GM18868 (cell line): ENCODE measurements around the gene CTAGE9.
"Not testable (repeated sequence)": the region's sequence is repeated elsewhere in the genome, so short reads cannot be mapped to it uniquely, and the experiment has no call there.

Source experiments
- ATAC-seq: cut with Tn5 transposase; IDR thresholded peaks from one replicate; pipeline ENCODE4 v1.9.1; 2021; ENCODE audit warnings: mild to moderate bottlenecking, moderate library complexity; ENCODE audit not compliant: unreplicated experiment

CTAGE9 gene

GRCh38 chr6:131730264-131730663, 19.4 kb upstream of the CTAGE9 start:
- no peak for ATAC-seq

- no peak for ATAC-seq
Observed at GRCh38 chr6:131729550-131729949, 18.7 kb upstream of the CTAGE9 start.

- ATAC-seq = no peak
Observed at GRCh38 chr6:131728296-131728939, 17.6 kb upstream of the CTAGE9 start.

- no peak for ATAC-seq
Observed at GRCh38 chr6:131727868-131728267, 17.1 kb upstream of the CTAGE9 start.

- ATAC-seq = no peak
Observed at GRCh38 chr6:131727467-131727866, 16.6 kb upstream of the CTAGE9 start.

GRCh38 chr6:131724114-131724513, 13.3 kb upstream of the CTAGE9 start:
- ATAC-seq = no peak

GRCh38 chr6:131721161-131721560, 10.3 kb upstream of the CTAGE9 start:
- ATAC-seq = no peak

GRCh38 chr6:131717836-131718542, 7.2 kb upstream of the CTAGE9 start:
- no peak for ATAC-seq

- ATAC-seq = peak; percentile 74
Observed at GRCh38 chr6:131715567-131715966, 4.8 kb upstream of the CTAGE9 start.

- ATAC-seq = not testable (repeated sequence)
Observed at GRCh38 chr6:131703905-131704304, 6.9 kb downstream of the CTAGE9 start.

- not testable (repeated sequence) for ATAC-seq
Observed at GRCh38 chr6:131700851-131701250, 10.0 kb downstream of the CTAGE9 start.

GRCh38 chr6:131696956-131697355, 13.9 kb downstream of the CTAGE9 start:
- ATAC-seq = no peak

- ATAC-seq = peak; percentile 94
Observed at GRCh38 chr6:131694832-131695426, 15.9 kb downstream of the CTAGE9 start.

GRCh38 chr6:131693384-131693783, 17.4 kb downstream of the CTAGE9 start:
- no peak for ATAC-seq

- no peak for ATAC-seq
Observed at GRCh38 chr6:131692589-131692988, 18.2 kb downstream of the CTAGE9 start.

- no peak for ATAC-seq
Observed at GRCh38 chr6:131692031-131692430, 18.8 kb downstream of the CTAGE9 start.

- ATAC-seq = peak; percentile 62
Observed at GRCh38 chr6:131688286-131688685, 22.5 kb downstream of the CTAGE9 start.

- ATAC-seq = no peak
Observed at GRCh38 chr6:131687022-131687421, 23.8 kb downstream of the CTAGE9 start.

- ATAC-seq = peak; percentile 77
Observed at GRCh38 chr6:131685266-131685780, 25.5 kb downstream of the CTAGE9 start.

- peak; percentile 80 for ATAC-seq
Observed at GRCh38 chr6:131683479-131683878, 27.3 kb downstream of the CTAGE9 start.

- no peak for ATAC-seq
Observed at GRCh38 chr6:131682442-131682841, 28.4 kb downstream of the CTAGE9 start.

- no peak for ATAC-seq
Observed at GRCh38 chr6:131681585-131681984, 29.2 kb downstream of the CTAGE9 start.
